HG03064 (cell line): ENCODE measurements around the gene MYMK.

Experiments used
- ATAC-seq: cut with Tn5 transposase; IDR thresholded peaks from one replicate; pipeline ENCODE4 v1.9.1; 2021; ENCODE audit warnings: low read depth; ENCODE audit not compliant: unreplicated experiment

MYMK gene

DNA sequence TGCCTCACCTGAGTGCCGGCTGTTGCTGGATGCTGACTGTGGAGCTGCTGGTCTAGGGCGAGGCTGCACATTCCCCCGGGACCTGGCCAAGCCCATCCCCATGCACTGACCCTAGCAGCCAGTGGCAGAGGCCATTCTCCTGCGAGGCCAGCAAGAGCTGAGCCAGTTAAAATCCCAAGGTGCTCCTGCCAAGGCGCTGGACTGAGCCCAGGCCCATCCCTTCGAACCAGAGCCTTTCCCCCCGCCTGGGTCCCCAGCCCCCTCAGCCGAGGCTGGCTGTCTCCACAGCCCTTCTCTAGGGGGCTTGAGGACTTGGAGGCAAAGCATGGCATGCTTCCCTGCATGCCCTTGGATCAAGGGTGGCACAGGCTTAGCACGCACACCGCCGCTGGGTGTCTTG lies 11.3 kb upstream of the MYMK start:
- no peak for ATAC-seq

GRCh38 chr9:133535306-133535877 lies 10.6 kb upstream of the MYMK start:
- ATAC-seq = no peak

DNA sequence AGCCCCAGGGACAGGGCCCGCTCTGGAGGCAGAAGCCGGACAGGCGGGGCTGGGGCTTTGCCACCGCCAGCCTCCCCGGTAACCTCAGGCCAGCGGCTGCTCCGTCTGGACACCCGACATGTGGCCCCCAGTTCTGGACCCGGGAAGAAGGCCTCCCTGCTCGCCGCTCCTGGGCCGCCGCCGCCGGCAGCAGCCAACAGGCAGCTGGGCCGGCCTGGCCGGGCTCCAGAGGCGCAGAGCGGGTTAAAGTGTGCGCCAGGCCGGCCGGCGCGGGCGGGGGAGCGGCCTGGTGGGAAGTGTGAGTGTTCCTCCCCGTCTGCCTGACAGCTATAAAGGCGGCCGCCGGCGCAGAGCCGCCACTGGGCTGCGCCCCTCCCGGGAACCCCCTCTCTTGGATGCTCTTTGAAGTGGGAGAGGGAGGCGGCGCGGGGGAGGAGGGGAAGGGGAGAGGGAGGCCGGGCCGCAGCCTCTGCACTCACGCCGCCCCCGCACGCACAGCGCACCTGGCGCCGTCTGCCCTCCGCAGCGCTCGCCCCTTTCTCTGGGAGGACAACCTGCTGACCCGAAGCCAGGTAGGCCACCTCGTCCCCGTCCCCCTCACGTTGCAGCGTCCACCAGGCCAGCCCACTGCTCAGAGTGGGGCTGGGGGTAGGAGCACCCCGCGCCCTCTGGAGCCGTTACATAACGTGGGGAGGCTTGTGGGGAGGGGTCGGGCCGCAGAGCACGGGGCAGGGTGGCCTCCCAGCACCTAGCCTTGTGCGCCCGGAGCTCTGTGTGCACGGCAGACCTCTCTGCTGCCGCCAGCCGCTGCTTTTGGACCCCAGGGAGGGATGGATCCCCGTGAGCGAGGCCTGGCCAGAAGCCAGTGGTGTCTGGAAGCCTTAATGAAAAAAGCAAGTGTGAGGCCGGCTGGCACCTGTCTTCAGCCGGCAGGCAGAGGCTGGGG lies 9.9 kb upstream of the MYMK start, which contains the start of gene ADAMTSL2:
ADAMTSL2 (plus strand) TSS at position 359 of the 946 bp plus-strand sequence. CDS start 2,009 bp downstream, outside the sequence.
- no peak for ATAC-seq

DNA sequence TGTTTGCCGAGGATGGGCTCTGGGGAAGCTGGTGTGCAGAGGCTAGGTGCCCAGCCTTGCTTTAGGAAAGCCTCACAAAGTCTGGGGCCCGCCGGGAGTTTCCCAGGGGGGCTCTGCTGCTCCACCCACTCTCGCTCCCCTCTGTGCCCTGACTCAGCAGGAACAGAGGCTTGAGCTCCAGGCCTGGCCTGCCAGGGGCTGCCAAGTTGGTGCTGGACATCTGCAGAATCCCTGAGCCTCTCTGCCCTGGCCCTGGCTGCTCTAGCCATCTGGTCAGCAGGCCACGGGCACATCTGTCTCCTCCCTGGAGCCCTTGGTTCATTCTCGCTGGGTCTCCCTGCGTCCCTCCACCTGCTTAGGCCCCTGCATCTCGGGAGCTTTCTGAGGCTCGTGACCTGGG lies 9.1 kb upstream of the MYMK start:
- ATAC-seq = no peak

GRCh38 chr9:133532937-133533668 lies 8.3 kb upstream of the MYMK start:
- ATAC-seq = no peak

DNA sequence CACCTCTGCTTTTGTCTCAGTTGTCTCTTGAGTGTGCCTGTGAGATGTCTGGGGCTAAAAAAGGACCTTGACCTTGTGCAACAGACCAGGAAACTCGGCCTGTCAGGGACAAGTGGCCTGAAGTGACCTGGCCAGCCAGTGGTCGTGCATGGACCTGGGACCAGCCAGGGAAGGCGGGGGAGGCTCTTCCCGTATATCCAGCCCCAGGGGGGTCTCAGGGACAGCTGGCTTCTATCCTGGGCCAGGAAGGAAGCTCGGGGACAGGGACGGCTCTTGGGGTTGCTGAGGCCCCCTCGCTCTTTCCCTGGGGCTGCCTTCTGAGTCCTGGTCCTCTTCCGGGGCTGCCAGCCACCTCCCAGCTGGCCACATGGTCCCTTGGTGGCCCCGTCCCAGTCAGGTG lies 6.5 kb upstream of the MYMK start:
- no peak for ATAC-seq

DNA sequence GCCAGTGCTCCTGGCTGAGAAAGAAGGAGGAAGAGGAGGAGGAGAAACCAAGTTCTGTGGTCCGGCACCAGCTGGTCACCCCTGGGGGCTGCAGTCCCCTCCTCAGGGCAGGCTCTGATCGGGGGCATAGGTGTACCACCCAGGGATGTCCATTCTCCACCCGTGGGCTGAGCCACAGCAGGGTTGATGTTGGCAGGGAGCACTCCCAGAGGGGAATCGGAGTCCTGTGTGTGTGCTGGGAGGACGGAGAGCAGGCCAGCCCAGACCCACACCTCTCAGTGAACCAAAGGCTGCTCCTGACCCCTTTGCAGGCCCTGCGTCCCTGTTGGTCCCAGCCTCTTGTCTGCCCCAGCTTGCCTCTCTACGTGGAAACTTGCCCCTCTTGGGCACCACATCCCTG lies 5.1 kb upstream of the MYMK start:
- ATAC-seq = no peak

DNA sequence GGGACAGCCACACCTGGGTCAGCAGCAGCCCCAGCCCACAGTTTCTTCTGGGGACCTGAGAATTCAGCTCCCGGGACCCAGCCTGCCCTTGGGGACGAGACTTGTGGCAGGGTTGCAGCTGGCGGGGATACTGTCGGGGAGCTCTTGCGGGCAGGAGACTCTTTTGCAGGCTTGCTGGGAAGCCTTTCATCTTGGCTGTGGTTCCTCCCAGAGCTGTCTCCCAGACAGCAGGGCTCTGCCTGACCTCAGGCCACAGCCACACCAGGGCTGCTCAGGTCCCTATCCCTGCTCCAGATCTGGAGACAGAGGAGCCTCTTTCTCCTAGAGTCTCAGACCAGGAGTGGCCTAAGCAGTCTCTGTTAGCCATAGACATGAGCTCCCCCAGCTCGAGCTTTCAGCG lies 4.7 kb upstream of the MYMK start:
- ATAC-seq = no peak

- ATAC-seq = no peak
Measured at GRCh38 chr9:133528876-133529241, 4.1 kb upstream of the MYMK start.

GRCh38 chr9:133528001-133528875 lies 3.5 kb upstream of the MYMK start:
- ATAC-seq = no peak

- no peak for ATAC-seq
Measured at GRCh38 chr9:133527444-133527920, 2.7 kb upstream of the MYMK start.

DNA sequence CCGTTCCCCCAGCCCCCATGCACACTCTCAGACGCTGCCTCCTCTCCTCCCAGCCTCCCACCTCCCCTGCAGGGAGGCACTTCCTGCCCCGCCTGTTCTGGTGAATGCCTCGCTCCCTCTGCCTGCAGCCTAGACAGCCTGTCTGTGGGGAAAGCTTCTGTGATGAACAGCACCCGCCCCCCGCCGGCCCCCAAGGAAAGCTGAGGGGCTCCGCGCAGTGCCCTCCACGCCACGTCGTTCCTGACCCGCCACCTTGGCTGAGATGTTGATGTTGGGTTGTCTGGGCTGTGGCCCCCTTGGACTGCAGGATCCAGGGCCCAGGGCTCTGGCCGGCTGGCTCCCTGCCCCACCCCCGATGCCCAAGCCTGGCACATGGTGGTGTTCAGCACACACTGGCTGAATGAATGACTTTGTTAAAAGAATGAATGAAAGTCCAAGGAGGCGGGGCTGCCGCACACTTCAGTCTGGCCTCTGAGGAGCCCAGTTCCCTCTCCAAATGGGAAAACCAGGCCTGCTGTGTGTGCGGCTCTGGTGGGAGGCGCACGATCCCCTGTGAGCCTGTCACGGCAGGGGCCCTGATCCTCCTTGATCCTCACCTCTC lies 2.1 kb upstream of the MYMK start:
- no peak for ATAC-seq

DNA sequence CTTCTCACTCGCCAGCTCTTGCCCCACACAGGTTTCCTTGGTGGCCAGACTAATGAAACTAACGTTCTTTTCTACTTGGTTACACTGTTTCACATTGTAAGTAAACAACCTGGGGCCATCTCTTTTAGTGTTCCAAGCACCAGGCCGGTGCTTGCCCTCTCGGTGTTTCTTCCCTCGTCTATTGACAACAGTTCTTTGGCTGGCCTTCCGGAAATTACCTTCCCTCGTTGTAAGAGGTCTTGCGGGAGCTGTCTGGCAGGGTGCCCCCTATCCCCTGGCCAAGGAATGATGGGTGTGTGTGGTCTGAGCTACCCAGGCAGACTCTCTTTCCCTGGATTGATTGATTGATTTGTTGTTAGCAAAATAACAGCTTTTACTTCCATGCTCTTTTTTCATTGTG lies 918 bp upstream of the MYMK start:
- no peak for ATAC-seq

GRCh38 chr9:133524146-133524545 lies 613 bp downstream of the MYMK start:
- ATAC-seq = no peak

DNA sequence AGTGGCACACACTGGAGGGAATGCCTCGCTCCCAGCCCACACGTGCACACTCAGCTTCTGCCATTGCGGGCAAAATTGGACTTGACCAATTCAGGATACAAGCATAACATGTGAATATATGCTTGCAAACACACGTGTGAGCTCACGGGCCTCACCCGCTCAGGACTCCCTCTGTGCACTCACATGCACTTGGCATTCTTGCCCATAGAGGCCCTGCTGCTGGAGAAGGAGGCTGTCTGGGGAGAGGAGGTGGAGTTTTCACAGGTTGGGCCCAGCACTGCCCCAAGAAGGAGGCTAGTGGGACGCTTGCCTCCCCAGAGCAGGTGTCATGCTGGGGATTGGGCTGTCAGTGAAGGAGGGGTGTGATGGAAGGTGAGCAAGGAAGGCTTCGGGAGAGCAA lies 1.7 kb downstream of the MYMK start:
- ATAC-seq = no peak

DNA sequence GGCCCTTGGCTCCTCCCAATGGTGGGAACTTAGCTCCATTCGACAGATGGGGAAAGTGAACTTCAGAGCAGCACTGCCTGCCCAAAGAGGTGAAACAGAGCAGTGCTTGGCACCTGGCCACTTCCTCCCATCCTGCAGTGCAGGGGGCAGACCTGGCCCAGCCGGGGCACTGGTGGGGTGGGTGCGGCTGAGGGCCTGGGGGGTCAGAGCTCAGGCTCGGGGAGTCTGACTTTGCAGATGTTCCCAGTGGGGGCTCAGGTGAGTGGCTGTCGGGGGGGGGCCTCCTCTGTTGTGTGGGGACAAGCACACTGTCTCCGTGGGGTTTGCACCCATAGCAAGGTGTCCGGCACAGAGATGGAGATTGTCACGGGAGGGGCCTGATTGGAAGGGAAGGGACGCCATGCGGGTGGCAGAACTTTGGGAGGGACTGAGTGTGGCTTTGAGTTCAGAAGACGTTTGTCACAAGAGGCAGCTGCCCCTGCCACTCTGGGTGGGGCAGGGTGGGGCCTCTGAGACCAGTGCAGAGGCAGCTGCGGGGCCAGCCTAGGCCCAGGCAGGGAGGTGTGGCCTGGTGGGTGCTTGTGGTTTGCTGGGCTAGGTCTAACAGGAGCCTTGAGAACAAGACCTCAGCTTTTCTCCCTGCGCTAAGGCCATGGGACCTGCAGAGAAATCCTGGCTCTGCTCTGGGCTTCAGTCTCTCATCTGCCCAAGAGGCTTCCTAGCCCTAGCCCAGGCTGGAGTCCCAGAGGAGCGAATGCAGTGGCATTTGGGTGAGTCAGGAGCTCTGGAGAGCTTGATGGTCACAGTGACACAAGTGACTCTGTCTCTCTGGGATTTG lies 2.5 kb downstream of the MYMK start:
- no peak for ATAC-seq

DNA sequence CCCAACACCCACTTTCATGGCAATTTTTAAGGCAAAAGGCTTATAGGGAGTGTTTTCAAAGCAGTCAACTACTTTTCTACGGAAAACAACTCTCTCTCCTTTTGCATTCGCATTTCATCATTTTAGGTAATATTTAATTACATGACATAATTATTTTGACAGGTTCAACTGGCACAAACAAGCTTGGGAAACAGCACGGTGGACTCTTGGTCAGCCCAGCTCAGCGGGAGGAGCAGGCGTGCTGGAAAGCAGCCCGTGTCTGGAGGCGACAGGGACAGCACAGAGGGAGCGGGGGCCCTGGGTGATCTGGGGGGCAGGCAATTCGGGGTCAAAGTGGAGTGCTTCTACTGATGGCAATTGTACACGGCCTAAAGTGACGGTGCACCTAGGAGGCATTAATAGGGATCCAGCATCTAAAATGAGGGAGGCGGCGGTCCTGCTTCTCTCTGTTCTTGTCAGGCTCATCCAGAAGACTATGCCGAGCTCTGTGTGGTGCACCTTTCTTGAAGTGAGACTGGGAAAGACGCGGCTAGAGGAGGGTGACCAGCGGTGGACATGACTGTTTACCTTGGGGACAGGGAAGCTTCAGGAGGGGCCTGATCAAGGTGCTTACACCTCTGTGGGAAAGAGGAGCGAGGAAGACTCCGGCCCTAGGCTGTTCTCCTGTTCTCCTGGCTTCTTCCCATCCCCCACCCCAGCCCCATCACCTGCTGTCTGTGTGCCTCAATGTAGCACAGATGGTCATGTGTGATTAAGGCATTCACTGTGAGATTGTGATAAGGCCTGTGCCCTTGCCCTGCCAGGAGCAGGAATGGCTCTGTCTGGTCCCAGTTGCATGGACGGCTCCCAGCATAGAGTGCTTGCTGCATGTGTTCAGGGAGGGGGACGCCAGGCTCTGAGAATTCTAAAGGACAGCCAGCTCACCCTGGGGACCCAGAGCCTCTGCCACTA lies 3.4 kb downstream of the MYMK start:
- ATAC-seq = no peak
